GM10266 (cell line): Measurements from ENCODE around the gene CD48.
"Not testable (repeated sequence)": the region's sequence is repeated elsewhere in the genome, so short reads cannot be mapped to it uniquely, and the experiment has no call there.

ENCODE experiments used
- DNase-seq: peaks from one replicate; pipeline ENCODE4 v3.0.0; 2012; ENCODE audit errors: extremely low spot score
- TF ChIP-seq, protein P1 (sequence below): IDR thresholded peaks from 2 replicates; pipeline ENCODE4 v1.5.1; 2012; ENCODE audit warnings: mild to moderate bottlenecking, low read depth; ENCODE audit not compliant: control insufficient read depth, insufficient read depth; ENCODE audit errors: missing control alignments

Gene CD48

DNA sequence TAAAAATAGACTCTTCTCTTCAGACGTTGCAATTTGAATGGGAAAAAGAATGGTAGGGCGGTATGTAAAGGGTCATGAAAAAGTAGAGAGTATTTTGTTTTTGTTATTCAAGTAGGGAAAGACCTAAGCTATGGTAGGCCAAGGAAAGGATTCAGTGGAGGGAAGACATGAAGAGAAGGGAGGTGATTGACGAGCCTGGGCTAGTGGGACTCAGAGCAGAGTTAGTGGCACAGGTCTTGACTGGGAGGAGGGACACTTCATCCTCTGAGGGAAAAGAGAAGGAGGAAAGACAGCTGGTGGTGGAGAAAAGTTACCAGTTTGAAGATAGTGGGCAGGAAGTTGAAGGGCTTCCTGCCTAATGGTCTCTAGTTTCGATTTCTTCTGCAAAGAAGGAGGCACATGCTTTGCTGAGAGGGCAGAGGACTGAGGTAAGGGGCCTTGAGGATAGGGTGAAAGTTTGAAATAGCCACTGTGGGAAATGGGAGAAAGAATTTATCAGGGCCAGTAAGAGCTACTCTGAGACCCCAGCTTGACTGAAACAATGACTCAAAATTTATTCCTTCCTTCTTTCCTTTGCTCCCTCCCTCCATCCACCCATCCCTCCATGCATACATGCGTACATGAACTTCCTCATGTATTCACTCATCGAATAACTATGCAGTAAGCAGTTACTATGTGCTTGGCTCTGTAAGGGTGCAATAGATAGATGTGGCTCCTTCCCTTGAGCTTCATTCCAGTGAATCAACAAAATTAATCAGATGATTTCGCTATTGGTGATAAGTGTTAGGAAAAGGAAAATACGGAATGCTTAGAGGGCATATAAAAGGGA, 4.2 kb downstream of the CD48 start:
- no peak for DNase-seq

DNA sequence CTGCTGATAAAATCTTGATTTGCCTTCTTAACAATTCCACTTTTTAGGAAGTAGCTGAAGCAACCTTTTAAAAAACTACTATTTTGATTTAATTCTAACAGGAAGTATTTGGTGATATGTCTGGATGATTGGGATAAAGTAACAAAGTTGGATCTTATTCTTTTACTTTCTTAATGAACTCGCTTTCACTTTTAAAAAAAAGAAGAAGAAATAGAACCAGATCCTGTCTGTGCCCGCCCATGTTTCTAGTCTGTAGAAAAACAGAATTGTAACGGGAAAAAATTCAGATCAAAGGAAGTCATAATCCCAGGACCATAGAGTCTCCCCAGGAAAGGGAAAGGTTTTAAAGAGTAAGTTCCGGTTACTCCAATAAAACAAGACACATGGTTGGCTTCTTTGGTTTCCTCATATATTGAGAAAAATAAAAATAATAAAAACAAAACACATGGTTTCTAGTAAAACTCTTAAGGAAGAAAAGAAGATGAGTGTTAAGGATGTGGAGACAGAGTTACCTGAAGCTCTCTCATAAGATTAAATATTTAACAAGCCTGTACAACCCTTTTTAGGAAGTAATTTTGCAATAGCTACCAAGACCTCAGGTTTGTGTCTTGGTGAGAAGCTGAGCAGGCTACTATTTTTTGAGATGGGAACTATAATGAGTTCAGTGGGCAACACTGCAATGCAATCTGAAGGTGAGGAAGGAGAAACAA, 4.9 kb downstream of the CD48 start:
- TF ChIP-seq, protein P1, sequence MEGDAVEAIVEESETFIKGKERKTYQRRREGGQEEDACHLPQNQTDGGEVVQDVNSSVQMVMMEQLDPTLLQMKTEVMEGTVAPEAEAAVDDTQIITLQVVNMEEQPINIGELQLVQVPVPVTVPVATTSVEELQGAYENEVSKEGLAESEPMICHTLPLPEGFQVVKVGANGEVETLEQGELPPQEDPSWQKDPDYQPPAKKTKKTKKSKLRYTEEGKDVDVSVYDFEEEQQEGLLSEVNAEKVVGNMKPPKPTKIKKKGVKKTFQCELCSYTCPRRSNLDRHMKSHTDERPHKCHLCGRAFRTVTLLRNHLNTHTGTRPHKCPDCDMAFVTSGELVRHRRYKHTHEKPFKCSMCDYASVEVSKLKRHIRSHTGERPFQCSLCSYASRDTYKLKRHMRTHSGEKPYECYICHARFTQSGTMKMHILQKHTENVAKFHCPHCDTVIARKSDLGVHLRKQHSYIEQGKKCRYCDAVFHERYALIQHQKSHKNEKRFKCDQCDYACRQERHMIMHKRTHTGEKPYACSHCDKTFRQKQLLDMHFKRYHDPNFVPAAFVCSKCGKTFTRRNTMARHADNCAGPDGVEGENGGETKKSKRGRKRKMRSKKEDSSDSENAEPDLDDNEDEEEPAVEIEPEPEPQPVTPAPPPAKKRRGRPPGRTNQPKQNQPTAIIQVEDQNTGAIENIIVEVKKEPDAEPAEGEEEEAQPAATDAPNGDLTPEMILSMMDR = no peak
- DNase-seq = no peak

More for the DNA sequence above, 4.2 kb downstream of the CD48 start:
- TF ChIP-seq, protein P1 = no peak

DNA sequence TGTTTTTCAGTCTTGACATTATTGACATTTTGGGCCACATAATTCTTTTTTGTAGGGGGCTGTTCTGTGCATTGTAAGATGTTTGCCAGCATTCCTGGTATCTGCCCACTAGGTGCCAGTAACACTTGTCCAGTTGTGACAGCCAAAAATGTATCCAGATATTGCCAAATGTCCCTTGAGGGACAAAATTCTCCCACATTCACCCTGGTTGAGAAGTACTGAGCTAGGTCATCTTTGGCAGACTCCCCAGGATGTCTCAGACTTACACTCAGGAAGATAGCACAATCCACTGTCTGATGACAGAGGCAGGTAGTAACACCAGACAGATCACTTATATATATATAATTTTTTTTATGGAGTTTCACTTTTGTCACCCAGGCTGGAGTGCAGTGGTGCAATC, 5.9 kb downstream of the CD48 start:
- no peak for DNase-seq
- TF ChIP-seq, protein P1 = no peak

DNA sequence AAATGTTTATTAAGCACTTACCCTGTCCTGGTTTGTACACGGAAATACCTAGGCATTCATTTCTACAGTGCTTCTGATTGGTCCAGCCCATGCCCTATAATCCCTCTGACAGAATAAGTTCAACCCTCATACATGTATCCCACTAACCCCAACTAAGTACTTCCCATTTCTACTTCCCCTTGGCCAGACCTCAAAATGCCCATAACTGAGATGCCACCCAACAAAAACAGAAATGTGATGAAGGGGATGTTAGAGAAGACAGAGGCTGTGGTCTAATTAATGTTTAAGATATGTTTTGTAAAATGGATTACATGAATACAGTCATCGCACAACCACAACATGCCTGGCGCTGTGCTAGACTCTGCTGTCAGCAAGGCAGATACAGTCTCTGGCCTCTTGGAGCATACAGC, 6.4 kb downstream of the CD48 start:
- DNase-seq = not testable (repeated sequence)

DNA sequence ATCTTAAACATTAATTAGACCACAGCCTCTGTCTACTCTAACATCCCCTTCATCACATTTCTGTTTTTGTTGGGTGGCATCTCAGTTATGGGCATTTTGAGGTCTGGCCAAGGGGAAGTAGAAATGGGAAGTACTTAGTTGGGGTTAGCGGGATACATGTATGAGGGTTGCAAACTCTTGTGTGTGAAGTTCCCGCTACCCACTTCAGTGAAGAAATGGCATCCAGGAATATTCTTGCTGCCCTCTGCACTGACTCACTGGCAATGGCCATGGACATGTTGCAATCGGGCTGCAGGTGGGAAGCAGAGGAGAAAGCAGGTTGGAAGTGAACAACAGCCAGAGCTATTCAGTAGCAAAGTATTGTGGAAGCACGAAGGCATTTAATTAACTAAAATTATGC, 7.4 kb downstream of the CD48 start:
- DNase-seq = no peak

DNA sequence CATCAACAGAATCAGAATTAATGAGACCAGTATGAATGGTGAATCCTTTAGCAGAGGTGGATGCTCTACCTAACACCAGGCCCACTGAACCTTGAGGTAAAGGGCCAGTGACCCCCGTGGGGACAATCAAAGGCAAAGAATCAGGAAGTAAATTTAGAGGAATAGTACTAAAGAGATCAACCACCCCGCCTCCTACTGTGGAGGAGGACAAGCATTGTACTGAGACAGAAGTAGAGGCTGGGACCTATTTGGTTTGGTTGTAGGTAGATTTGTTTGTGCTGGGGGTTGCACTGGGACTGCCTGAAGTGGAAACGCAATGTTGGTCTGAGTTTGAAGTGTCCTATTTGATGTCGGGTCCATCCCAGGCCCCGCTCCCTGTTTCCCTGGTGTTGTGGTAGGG, 9.5 kb downstream of the CD48 start:
- no peak for DNase-seq
- TF ChIP-seq, protein P1 = no peak

More for the DNA sequence above, 7.4 kb downstream of the CD48 start:
- TF ChIP-seq, protein P1 = no peak

DNA sequence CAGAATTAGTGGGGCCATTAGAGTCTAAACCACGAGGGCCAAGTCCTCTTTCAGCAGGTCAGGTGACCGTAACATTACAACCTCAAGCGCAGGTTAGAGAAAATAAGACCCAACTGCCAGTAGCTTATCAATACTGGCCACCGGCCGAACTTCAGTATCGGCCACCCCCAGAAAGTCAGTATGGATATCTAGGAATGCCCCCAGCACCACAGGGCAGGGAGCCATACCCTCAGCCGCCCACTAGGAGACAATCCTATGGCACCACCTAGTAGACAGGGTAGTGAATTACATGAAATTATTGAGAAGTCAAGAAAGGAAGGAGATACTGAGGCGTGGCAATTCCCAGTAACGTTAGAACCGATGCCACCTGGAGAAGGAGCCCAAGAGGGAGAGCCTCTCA, 19.2 kb downstream of the CD48 start:
- DNase-seq = not testable (repeated sequence)

DNA sequence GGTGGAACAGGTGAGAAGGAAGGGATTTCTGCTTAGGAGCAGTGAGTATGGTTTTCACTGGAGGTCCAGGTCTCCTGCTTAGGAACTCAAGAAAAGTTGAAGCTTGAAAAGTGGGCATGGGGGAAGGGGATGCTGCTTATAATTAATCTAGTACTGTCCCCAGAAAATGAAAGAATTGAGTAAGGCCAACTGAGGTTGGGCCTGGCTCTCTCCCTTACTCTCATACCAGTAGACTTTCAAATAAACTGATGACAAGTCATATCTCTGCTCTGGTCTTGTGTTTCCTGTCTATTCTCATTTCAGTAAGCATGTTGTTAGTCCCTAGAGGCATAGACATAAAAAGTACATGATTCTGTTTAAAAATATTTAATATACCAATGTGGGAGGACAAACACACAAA, 26.4 kb downstream of the CD48 start:
- TF ChIP-seq, protein P1 = no peak
- DNase-seq = no peak
